SKM-1 (cell line): Measurements from ENCODE around the gene PIP5KL1.

Experiments used
- DNase-seq: peaks from one replicate; lab custom pipeline; 2025; ENCODE audit not compliant: unreplicated experiment; lab: John Stamatoyannopoulos, UW

The PIP5KL1 gene

GRCh38 chr9:127934986-127935385 lies 4.4 kb upstream of the PIP5KL1 start:
- no peak for DNase-seq

DNA sequence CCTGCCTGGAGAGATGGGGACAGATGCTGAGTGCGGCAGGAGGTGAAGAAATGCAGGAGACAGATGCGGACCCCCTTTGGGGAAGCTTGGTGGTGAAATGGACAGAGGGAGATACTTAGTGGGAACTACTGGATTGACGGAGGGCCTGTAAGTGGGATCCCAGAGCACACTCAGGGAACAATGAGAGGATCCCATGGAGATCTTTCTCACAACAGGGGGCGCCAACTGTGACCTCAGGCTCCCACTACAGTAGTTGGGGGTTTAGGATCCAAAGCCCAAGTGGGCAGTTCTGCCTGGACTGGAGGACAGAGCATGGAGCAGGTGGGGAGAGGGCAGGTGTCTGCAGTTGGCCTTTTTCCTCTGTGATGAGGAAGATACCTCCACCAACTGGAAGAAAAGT lies 3.7 kb upstream of the PIP5KL1 start:
- no peak for DNase-seq

GRCh38 chr9:127931092-127931881 lies 710 bp upstream of the PIP5KL1 start:
- DNase-seq = no peak

DNA sequence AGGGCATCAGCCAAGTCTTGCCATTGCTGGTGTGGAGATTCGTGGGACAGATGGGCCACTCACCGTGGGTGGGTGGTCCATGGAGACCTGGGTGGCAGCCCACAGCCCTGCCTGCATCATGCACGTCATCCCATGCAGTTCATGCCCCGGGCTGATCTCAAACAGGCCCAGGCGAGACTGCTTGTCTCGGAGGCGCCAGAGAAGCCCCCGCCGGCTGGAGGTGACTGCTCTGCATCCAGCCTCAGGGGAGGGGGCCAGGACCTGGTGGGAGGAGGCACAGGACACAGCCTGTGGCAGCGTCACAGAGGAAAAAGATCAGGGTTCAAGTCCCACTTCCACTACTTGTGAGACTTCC lies 975 bp downstream of the PIP5KL1 start:
- no peak for DNase-seq

GRCh38 chr9:127928676-127929624 lies 1.6 kb downstream of the PIP5KL1 start:
- no peak for DNase-seq

GRCh38 chr9:127927988-127928675 lies 2.4 kb downstream of the PIP5KL1 start:
- no peak for DNase-seq

DNA sequence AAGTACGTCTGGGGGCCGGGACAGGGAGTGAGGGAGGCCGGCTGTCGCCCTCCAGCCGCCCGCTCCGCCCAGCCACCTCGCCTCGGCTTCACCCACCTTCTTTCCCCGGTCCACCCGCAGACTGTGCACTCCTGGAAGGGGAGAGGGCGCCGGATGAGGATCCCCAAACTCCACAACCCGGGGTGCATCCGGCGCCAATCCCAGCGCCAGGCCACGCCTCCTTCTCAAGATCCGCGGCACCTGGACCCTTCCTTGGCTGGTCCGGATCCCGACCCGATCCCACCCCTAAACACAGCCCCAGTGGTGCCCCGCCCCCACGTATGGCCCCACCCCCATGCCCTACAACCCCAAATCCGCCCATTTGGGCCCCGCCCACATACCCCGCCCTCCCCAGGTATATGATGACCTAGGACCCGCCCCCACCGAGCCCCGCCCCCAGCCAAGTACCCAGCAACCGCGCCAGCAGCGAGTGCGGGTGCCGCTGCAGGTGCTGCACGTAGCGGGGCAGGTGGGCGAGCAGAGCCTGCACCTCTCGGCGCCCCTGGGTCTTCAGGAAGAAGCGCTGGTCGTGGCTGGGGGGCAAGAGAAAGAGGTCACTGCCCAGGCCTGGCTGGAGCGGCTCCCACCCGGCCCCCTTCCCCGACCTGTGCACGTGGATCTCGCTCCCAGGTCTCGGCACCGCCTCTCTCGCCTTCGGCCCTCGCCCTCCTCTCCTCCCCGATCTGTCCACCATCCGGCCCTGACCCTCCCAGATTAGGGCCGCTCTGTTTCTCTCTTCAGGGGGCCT lies 3.2 kb downstream of the PIP5KL1 start:
- no peak for DNase-seq

GRCh38 chr9:127926906-127927200 lies 3.7 kb downstream of the PIP5KL1 start:
- DNase-seq = no peak

DNA sequence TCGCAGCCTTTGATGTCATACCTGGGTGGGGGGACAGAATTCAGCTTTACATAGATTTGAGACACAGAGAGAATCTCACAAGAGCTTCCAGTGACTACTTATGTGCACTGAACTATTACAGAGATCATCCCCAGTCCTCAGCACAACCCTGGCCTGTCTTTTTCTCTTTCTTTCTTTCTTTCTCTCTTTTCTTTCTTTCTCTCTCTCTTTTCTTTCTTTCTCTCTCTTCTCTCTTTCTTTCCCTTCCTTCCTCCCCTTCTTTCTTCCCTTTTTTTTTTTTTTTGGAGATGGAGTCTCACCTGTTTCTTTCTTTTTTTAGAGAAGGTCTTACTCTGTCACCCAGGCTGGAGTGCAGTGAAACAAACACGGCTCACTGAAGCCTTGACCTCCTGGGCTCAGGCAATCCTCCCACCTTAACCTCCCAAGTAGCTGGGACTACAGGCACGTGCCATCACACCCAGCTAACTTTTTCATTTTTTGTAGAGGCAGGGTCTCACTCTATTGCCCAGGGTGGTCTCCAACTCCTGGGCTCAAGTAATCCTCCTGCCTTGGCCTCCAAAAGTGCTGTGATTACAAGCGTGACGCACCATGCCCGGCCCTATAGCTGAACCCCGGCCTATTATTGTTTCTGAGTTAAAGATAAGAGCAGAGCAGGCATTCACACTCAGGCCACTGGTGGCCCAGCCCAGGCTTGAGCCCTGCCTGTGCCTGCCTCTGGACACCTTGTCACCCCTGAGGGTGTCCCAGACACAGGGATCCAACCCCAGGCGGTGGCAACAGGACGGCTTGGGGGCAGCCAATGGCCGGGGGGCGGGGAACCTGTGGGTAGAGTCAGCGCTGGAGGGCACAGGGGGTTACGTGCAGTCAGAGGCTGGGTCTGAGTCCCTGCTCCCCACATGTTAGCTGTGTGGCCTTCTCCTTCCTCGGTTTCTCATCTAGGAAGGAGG lies 4.3 kb downstream of the PIP5KL1 start:
- DNase-seq = no peak

GRCh38 chr9:127924736-127925444 lies 5.7 kb downstream of the PIP5KL1 start:
- no peak for DNase-seq

- DNase-seq = no peak
Measured at GRCh38 chr9:127923771-127924170, 6.8 kb downstream of the PIP5KL1 start.

DNA sequence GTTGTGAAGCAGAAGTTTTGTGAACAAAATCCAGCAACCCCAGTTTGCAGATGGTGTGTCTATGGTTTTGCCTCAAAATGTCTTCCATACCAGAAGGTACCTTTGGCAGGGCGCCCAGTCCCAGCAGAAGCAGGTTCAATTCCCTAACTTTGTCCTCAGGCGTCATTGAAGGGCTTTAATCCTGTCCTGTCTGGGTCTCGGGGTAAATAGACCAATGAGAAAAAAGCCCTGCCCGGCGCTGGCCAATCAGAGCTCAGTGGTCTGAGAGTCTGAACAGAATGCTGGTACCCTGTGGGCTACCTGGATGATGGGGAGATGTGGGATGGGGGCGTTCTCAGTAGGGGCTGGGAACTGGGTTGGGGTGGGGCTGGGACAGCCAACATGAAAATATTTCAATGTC lies 7.5 kb downstream of the PIP5KL1 start:
- DNase-seq = no peak

GRCh38 chr9:127921557-127922120 lies 8.9 kb downstream of the PIP5KL1 start:
- DNase-seq = no peak

GRCh38 chr9:127920794-127921193 lies 9.8 kb downstream of the PIP5KL1 start:
- no peak for DNase-seq

- peak; percentile 77 for DNase-seq
Measured at GRCh38 chr9:127919253-127919815, 11.2 kb downstream of the PIP5KL1 start.

GRCh38 chr9:127918183-127919107 lies 12.1 kb downstream of the PIP5KL1 start:
- DNase-seq = no peak

GRCh38 chr9:127917603-127918002 lies 13.0 kb downstream of the PIP5KL1 start:
- DNase-seq = no peak
